ENCODE measurements around the gene F10. TPM values are rescaled to one million over a fixed set of nuclear protein-coding genes. Genes with fewer than 3 reads are reported as not detected.

The F10 gene
- polyA plus RNA-seq, 4 donors = 17.5 to 33.4 (median 20.6) TPM

DNA sequence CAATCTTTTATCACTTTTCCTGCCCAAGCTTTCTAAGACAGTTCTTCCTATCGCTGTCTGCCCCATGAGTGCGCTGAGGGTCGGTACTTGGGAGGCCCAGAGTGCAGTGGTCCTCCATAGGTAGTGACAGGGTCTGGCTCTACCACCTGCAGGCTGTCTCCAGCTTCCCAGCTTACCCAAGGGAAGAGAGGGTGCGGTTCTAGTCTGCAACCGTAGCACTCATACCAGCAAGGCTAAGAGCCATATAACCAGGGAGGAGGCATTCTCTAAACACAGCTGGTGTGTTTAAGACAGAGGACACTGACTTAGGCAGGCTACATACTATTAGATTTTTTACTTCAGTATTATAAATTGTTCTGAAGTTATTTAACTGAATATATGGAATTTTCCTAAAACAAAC, 44.1 kb downstream of the F10 start:
- DNase-seq (ENCODE audit: low read depth in 4 of 4, low spot score in 3 of 4) = no peak

GRCh38 chr13:113167155-113167554, 44.6 kb downstream of the F10 start:
- no peak for DNase-seq (ENCODE audit: low read depth in 4 of 4, low spot score in 3 of 4)

GRCh38 chr13:113167575-113167974, 45.0 kb downstream of the F10 start:
- no peak for DNase-seq (ENCODE audit: low read depth in 4 of 4, low spot score in 3 of 4)

- DNase-seq (ENCODE audit: low read depth in 4 of 4, low spot score in 3 of 4) = no peak
These were observed 45.6 kb downstream of the F10 start for GRCh38 chr13:113168211-113168610.

GRCh38 chr13:113169277-113170272, 47.0 kb downstream of the F10 start:
- no peak for DNase-seq (ENCODE audit: low read depth in 4 of 4, low spot score in 3 of 4)

DNA sequence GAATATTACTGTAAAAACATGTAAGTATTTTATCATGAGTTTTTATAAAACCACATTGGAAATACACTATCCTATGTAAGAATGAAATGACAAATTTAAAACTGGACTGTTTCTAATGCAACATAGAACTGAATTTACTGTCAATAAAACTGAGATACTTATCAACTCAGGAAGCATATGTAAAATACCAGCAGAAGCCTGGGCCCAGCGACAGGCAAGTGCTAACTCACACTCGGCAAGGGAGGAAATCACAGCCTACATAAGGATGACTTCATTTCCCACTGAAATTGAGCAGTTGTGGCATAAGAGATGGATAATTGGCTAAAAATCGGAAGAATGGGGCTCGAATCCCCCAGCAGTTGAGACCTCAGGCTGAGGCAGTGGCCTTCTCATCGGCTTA, 47.9 kb downstream of the F10 start:
- DNase-seq (ENCODE audit: low read depth in 4 of 4, low spot score in 3 of 4) = no peak

DNA sequence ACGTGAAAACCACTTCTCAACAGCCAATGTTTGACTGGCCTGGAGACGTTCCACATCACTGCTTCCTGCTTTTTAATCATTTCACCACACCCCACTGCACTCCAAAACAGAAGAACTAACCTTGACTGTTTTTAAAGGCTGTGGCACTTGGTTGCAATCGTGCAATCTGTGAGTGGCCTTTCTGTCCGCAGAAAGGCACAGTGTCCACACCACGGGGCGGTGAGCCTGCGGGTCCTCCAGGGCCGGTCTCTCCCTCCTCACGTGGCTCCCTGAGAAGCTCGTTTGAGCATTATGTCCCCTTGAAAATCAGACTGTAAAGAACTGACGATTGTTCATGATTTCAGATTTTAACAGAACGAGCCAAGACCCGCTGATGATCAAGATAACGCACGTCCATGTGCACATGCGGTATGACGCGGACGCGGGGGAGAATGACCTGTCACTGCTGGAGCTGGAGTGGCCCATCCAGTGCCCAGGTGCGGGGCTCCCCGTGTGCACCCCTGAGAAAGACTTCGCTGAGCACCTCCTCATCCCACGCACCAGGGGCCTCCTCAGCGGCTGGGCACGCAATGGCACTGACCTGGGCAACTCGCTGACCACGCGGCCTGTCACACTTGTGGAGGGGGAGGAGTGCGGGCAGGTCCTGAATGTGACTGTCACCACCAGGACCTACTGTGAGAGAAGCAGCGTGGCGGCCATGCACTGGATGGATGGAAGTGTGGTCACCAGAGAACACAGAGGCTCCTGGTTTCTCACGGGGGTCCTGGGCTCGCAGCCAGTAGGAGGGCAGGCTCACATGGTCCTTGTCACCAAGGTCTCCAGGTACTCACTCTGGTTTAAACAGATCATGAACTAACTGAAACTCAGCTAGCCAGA, 48.9 kb downstream of the F10 start:
- DNase-seq (ENCODE audit: low read depth in 4 of 4, low spot score in 3 of 4) = no peak

DNA sequence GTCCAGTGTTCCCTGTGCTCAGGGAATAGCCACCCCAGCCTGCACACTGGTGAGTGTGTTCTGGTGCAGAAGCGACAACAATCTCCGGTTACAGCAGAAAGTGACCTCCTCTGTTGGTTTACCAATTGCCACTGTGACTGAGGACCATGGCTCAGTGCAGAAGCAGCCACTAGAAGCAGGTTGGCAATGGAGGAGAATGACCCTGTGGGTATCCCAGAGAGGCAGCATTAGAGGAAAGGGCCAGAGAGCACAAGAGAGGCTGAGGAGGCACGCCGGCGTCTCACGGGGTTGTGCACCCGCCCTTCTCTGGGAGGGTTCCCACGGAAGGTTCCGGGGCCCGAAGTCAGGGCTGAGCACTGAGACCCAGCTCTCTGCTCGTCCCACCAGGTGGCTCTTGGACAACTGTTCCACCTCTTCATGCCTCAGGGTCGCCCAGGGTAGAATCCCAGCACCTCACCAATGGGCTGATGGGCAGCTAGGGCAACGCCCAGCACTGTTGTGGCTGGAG, 49.9 kb downstream of the F10 start:
- no peak for DNase-seq (ENCODE audit: low read depth in 4 of 4, low spot score in 3 of 4)

DNA sequence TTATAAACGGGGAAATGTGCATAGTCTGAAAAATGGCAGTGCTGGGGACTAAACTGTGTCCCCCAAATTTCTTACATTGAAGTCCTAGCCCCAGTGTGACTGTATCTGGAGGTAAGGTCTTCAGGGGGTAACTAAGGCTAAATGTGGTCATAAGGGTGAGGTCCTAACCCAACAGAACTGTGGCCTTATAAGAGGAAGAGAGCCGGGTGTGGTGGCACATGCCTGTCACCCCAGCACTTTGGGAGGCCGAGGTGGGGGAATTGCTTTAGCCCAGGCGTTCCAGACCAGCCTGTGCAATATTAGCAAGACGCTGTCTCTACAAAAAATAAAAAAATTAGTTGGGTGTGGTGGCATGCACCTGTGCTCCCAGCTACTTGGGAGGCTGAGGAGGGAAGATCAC, 53.7 kb downstream of the F10 start:
- DNase-seq (ENCODE audit: low read depth in 4 of 4, low spot score in 3 of 4) = no peak

DNA sequence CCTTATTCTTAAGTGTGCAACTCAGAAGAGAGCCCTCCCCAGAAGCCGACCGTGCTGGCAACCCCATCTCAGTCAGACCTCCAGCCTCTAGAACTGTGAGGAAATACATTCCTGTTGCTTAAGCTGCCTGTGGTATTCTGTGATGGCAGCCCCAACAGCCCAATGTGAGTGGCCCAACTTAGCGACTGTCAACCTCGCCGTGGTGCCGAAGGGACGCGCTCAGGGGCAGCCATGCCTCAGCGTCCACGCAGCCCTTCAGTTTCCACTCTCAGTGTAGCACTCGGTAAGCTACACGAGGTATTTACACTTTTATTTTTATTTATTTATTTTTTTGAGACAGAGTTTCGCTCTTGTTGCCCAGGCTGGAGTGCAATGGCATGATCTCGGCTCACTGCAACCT, 54.2 kb downstream of the F10 start:
- no peak for DNase-seq (ENCODE audit: low read depth in 4 of 4, low spot score in 3 of 4)

- DNase-seq (ENCODE audit: low read depth in 4 of 4, low spot score in 3 of 4) = no peak
These were observed 55.7 kb downstream of the F10 start for GRCh38 chr13:113178070-113178895.

DNA sequence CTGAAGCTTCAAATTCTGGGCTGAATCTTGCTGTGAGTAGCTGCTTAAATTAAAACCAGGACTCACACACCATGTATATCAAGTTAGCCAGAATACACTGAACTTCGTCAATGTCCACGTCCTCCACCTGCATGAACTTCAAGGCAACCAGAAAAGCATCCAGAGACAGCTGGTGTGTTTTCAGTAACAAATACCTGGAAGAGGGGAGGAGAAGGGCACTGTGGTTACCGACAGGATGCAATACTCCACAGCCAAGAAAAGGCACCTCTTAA, 56.2 kb downstream of the F10 start:
- DNase-seq (ENCODE audit: low read depth in 4 of 4, low spot score in 3 of 4) = no peak

DNA sequence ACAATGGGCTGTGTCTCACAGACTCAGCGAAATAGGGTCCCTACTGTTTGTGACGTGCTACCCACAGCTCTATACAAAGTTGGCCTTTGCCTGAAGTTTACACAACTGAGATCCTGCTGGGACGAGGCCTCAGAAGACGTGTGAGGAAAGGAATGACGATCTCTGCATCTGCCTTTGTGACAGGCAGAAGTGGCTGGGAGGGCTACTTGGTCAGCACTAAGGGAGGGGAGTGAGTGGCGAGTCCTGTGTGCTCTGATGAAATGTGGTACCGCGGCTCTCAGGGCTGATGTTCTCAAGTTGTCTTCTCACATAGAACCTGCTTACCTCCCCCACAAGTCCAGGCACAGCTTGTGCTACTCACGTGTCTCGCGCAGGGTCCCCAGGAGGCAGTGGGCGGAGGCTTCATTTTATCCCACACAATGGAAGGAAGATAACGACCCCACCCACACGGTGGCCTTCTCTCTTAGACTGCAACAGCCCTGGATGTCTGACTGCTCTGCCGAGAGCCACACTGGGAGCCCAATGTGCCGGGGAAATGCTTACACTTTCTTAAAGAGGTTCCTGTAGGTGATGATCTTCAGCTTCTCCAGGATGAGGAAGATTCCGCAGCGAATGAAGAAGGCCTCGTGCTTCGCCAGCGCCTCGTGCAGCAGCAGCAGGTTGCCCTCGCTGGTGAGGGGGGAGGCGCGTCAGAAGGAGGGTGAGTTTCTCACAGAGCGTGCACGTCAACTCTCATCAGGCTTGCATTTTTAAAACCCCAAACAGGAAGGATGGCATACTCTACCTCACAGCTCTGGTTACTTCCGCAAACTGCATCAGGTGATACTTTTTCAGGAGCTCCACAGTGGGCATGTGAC, 57.0 kb downstream of the F10 start:
- no peak for DNase-seq (ENCODE audit: low read depth in 4 of 4, low spot score in 3 of 4)

DNA sequence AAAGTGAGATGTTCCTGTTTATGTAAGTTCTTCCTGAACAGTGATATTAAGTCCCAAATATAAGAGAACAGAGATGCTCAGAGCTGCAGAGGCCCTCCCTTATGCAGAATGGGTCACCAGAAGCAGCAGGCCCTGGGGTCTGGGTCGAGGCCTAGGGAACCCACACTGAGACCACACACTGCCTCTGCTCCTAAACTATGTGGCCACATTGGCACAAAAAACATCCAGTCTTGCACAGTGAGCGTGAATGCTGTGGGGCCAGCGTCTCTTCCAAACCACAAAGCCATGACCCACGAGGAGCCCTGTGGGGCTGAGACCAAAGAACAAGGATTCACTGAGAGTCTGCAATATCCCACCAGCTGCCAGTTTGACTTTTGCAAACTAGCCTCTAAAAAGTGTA, 59.4 kb downstream of the F10 start:
- no peak for DNase-seq (ENCODE audit: low read depth in 4 of 4, low spot score in 3 of 4)

DNA sequence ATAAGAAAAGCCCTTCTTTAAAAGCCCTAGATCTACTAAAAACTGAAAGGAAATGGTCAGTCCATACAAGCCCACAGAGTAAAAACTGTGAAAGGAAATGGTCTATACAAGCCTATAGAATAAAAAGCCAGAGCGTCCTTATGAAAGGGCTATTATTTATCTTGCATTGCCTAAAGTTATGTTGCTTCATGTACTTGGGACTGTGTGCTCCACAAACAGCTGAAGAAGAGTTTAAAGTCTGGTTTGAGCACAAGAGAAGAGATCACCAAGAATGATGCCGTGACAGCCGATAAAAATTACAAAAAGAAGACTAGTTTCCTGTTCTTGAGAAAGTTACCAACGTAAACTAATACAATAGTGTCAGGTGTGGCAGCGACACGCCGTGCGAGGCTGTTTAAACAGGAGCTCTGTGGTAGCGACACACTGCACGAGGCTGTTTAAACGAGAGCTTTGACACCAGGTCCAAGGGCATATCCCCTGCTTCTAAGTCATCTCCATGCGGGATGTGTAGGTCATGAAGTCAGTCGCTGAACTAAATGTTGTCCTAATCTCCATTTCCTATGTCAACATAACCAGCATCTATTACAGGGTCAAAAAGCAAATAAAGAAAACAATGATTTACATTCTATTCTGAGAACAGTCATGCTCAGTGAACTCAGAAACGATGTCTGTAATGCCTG, 61.0 kb downstream of the F10 start:
- DNase-seq (ENCODE audit: low read depth in 4 of 4, low spot score in 3 of 4) = no peak

DNA sequence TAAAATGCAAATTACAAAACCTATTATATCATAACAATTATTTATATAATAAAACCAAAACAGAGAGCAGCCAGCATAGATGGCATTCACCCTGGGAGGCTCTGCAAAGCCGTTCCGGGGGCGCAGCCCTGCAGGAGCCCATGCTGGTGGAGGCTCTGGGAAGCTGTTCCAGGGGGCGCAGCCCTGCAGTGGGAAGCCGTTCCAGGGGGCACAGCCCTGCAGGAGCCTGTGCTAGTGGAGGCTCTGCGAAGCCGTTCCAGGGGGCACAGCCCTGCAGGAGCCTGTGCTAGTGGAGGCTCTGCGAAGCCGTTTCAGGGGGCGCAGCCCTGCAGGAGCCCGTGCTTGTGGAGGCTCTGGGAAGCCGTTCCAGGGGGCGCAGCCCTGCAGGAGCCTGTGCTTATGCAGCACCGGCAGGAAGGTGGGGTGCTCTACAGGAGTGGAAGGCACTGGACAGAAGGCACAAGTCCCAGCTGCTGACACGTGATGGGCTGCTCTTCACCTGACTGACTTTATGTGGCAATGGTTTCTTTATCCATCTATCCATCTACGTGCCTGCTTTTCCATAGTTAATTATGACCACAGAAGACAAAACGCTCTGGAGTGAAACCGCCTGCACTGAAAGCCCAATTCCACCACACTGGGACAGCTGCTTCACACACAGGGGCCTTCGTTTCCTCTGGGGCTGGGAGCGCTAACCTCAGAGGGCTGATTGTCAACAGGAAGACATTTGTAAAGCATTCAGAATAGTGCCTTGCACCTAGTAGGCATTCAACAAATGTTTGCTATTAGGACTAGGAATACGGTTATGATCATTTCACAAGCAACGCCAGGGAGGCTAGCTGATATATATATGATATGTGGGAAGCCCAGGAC, 62.2 kb downstream of the F10 start:
- no peak for DNase-seq (ENCODE audit: low read depth in 4 of 4, low spot score in 3 of 4)

GRCh38 chr13:113186061-113186900, 63.7 kb downstream of the F10 start:
- DNase-seq (ENCODE audit: low read depth in 4 of 4, low spot score in 3 of 4) = no peak
